NT2/D1 (cell line): ENCODE results near the gene QRFP.

Source experiments
- SUZ12 ChIP-seq: IDR thresholded peaks from 2 replicates; pipeline ENCODE4 v1.6.1; 2011; ENCODE audit not compliant: insufficient read length, insufficient read depth; ENCODE audit errors: extremely low read depth
- YY1 ChIP-seq: IDR thresholded peaks from 2 replicates; pipeline ENCODE4 v1.6.1; 2011; ENCODE audit not compliant: insufficient read length, insufficient read depth

GRCh38 chr9:130914417-130915095 is 17.9 kb upstream of the QRFP start:
- no peak for TF ChIP-seq YY1
- no peak for TF ChIP-seq SUZ12
